Thyroid gland (tissue), 4 donors: ENCODE measurements around the gene TLR2. TPM values are rescaled to one million over a fixed set of nuclear protein-coding genes. Genes with fewer than 3 reads are reported as not detected.

Source experiments
- DNase-seq, 2 donors: peaks; one replicate each; pipeline ENCODE4 v3.0.0-alpha.2; 2019
- H3K27ac ChIP-seq, 3 donors: fragments of 200-600 bp; sonication (generic); 1 replicate in 2 of 3; 2 replicates in 1 of 3; pipeline ENCODE4 v1.5.1; 2016 to 2019; ENCODE audit warnings: mild to moderate bottlenecking in 1 of 3, moderate library complexity in 1 of 3
- H3K27me3 ChIP-seq: fragments of 200-600 bp; sonication (generic); one replicate; pipeline ENCODE4 v1.5.1; 2019
- H3K36me3 ChIP-seq, 2 donors: fragments of 200-600 bp; sonication (generic); one replicate each; pipeline ENCODE4 v1.5.1; 2016 to 2019
- H3K4me1 ChIP-seq, 2 donors: fragments of 200-600 bp; sonication (generic); one replicate each; pipeline ENCODE4 v1.5.1; 2017 to 2019
- H3K4me3 ChIP-seq, 3 donors: fragments of 200-600 bp; sonication (generic); replicated peaks in 1 of 3; 1 replicate in 2 of 3; 2 replicates in 1 of 3; pipeline ENCODE4 v1.5.1; 2016; ENCODE audit warnings: mild to moderate bottlenecking in 1 of 3
- H3K9me3 ChIP-seq: fragments of 200-600 bp; sonication (generic); one replicate; pipeline ENCODE4 v1.5.1; 2017
- POLR2A ChIP-seq, 2 donors: fragments of 450-650 bp; IDR thresholded peaks; one replicate each; pipeline ENCODE4 v1.6.1; 2017; ENCODE audit warnings: antibody characterized with exemption in 2 of 2, mild to moderate bottlenecking in 2 of 2, moderate library complexity in 1 of 2
- WGBS, 2 donors: methylation state at CpG; one replicate each; pipeline ENCODE4 v1.1.5; 2017; 5-methylcytosine and 5-hydroxymethylcytosine counted together
- intact Hi-C: fragments of 100-400 bp; cut with DNase I; formaldehyde crosslinking; loops from one replicate; pipeline ENCODE4 v1.15.1; 2023
- total RNA-seq, 4 donors: library from RNA; depleted of rRNA; stranded (reverse); fragments of >200 nt; gene quantifications; one replicate each; pipeline ENCODE4 v1.2.3, GENCODE V29; 2016
- TF ChIP-seq, protein P1 (sequence below), 6 experiments: fragments of 200-600 bp in 3 of 6; fragments of 450-650 bp in 3 of 6; sonication (generic) in 3 of 6; IDR thresholded peaks; one replicate each; pipeline ENCODE4 v1.5.1; 2016 to 2019; ENCODE audit warnings: antibody characterized with exemption in 6 of 6, mild to moderate bottlenecking in 2 of 6, inconsistent platforms in 1 of 6, moderate library complexity in 1 of 6

The TLR2 gene
- total RNA-seq, 4 donors from 2014 or later, result 5.5 to 9.9 (median 7.7) TPM

DNA sequence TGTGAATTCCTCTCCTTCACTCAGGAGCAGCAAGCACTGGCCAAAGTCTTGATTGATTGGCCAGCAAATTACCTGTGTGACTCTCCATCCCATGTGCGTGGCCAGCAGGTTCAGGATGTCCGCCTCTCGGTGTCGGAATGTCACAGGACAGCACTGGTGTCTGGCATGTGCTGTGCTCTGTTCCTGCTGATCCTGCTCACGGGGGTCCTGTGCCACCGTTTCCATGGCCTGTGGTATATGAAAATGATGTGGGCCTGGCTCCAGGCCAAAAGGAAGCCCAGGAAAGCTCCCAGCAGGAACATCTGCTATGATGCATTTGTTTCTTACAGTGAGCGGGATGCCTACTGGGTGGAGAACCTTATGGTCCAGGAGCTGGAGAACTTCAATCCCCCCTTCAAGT lies 20.4 kb downstream of the TLR2 start:
- Histone ChIP-seq H3K27ac (no peak overlapping the region), H3K4me1 (peaks cover 0 to 6% of the 10 kb centered on the region in 2 donors)

GRCh38 chr4:153705743-153706468 lies 21.8 kb downstream of the TLR2 start:
- H3K4me1 ChIP-seq, result peaks cover 0 to 6% of the 10 kb centered on the region in 2 donors
- DNase-seq, result no peak
- WGBS, 2 donors, result 84 to 89% methylated on average over 2 of the region's 2 CpGs

More for the DNA sequence above, 20.4 kb downstream of the TLR2 start:
- DNase-seq, result no peak
- no peak overlapping the region for H3K4me3 ChIP-seq
- TF ChIP-seq POLR2A (IDR thresholded peaks at IDR 0.05), result no peak
- TF ChIP-seq, protein P1, sequence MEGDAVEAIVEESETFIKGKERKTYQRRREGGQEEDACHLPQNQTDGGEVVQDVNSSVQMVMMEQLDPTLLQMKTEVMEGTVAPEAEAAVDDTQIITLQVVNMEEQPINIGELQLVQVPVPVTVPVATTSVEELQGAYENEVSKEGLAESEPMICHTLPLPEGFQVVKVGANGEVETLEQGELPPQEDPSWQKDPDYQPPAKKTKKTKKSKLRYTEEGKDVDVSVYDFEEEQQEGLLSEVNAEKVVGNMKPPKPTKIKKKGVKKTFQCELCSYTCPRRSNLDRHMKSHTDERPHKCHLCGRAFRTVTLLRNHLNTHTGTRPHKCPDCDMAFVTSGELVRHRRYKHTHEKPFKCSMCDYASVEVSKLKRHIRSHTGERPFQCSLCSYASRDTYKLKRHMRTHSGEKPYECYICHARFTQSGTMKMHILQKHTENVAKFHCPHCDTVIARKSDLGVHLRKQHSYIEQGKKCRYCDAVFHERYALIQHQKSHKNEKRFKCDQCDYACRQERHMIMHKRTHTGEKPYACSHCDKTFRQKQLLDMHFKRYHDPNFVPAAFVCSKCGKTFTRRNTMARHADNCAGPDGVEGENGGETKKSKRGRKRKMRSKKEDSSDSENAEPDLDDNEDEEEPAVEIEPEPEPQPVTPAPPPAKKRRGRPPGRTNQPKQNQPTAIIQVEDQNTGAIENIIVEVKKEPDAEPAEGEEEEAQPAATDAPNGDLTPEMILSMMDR (IDR thresholded peaks at IDR 0.05), result no peak
- H3K27me3 ChIP-seq, result no peaks in the 10 kb centered on the region
- H3K9me3 ChIP-seq, result no peaks in the 10 kb centered on the region
- 82 to 96% methylated on average over 5 to 7 of the region's 7 CpGs for WGBS, 2 donors
- H3K36me3 ChIP-seq, result no peaks in the 10 kb centered on the region
- intact Hi-C loops, result no loop called here

DNA sequence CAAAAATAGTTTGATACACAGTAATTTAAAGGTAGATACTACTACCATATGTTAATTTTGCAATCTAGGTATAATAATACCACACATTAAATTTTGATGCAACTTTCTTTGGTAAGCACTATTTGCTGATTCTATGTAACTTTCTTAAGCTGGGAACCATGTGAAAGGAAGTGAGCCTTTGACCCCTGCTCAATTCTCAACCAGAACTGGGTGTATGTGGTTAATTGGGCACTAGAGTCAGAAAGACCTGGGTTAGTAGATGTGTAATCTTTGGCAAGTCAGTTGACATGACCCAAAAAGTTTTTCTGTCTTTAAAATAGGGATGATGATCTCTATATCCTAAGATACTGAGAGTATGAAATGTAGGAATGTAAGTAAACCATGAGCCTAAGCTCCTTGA lies 22.4 kb downstream of the TLR2 start:
- no peaks in the 10 kb centered on the region for H3K27me3 ChIP-seq
- H3K4me1 ChIP-seq, result peaks cover 0 to 6% of the 10 kb centered on the region in 2 donors
- no peak for DNase-seq
- H3K36me3 ChIP-seq, result no peaks in the 10 kb centered on the region
- H3K27ac ChIP-seq, result no peak overlapping the region
- TF ChIP-seq POLR2A (IDR thresholded peaks at IDR 0.05), result no peak
- TF ChIP-seq, protein P1 (IDR thresholded peaks at IDR 0.05), result no peak
- no peaks in the 10 kb centered on the region for H3K9me3 ChIP-seq
- no peak overlapping the region for H3K4me3 ChIP-seq
- intact Hi-C loops, result no loop called here

More at GRCh38 chr4:153705743-153706468, 21.8 kb downstream of the TLR2 start:
- H3K27ac ChIP-seq, result no peak overlapping the region
- intact Hi-C loops, result no loop called here
- TF ChIP-seq POLR2A (IDR thresholded peaks at IDR 0.05), result no peak
- TF ChIP-seq, protein P1 (IDR thresholded peaks at IDR 0.05), result no peak
- no peaks in the 10 kb centered on the region for H3K9me3 ChIP-seq
- no peaks in the 10 kb centered on the region for H3K36me3 ChIP-seq
- H3K27me3 ChIP-seq, result no peaks in the 10 kb centered on the region
- H3K4me3 ChIP-seq, result no peak overlapping the region

DNA sequence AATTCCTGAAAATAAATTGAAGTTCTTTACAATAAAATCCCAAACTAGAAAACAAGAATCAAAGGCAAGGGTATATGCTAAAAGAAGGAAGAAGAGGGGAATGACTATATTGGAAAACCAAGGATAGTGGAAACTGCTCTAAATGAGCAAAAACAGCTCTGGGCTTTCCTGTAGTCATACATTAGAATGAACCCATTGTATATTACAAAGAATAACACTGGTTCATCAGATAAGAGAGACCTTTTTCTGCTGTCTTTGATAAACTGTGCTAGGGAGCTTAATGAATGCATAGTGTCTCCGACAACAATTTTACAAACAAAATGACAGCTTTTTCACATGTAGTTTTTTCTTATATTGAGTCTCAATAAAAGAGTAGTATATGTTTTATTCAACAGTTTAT lies 26.6 kb downstream of the TLR2 start:
- H3K9me3 ChIP-seq, result no peaks in the 10 kb centered on the region
- TF ChIP-seq, protein P1 (IDR thresholded peaks at IDR 0.05), result no peak
- TF ChIP-seq POLR2A (IDR thresholded peaks at IDR 0.05), result no peak
- intact Hi-C loops, result no loop called here
- no peak overlapping the region for H3K27ac ChIP-seq
- no peak overlapping the region for H3K4me3 ChIP-seq
- WGBS, 2 donors, result 92 to 93% methylated on average over 1 of the region's 1 CpG
- no peak for DNase-seq
- peaks cover 0 to 6% of the 10 kb centered on the region in 2 donors for H3K4me1 ChIP-seq
- no peaks in the 10 kb centered on the region for H3K27me3 ChIP-seq
- H3K36me3 ChIP-seq, result no peaks in the 10 kb centered on the region

- H3K4me3 ChIP-seq, result no peak overlapping the region
- no peak for TF ChIP-seq POLR2A (IDR thresholded peaks at IDR 0.05)
- TF ChIP-seq, protein P1 (IDR thresholded peaks at IDR 0.05), result no peak
- H3K9me3 ChIP-seq, result no peaks in the 10 kb centered on the region
- no peaks in the 10 kb centered on the region for H3K4me1 ChIP-seq
- no peaks in the 10 kb centered on the region for H3K27me3 ChIP-seq
- intact Hi-C loops, result no loop called here
- WGBS, 2 donors, result 78 to 87% methylated on average over 2 of the region's 2 CpGs
- no peaks in the 10 kb centered on the region for H3K36me3 ChIP-seq
- H3K27ac ChIP-seq, result no peak overlapping the region
- no peak for DNase-seq
Measured at GRCh38 chr4:153713866-153714646, 30.0 kb downstream of the TLR2 start.
